Activated B cell treated with CpG ODN at 0.5 μM for 24 hours (primary cell): ENCODE results near the gene TCEA2. TPM values are rescaled to one million over a fixed set of nuclear protein-coding genes. Genes with fewer than 3 reads are reported as not detected.

ENCODE experiments used
- ATAC-seq: fragments of 200-7000 bp; cut with Tn5 transposase; one replicate; pipeline ENCODE4 v1.10.0; 2021; ENCODE audit warnings: low read depth, mild to moderate bottlenecking, moderate library complexity
- CTCF ChIA-PET: fragments of 350-600 bp; sonication (Branson Sonifier 250); formaldehyde crosslinking; loops from one replicate; lab custom pipeline; 2021; ENCODE audit warnings: antibody characterized with exemption; lab: Charles Lee
- POLR2A ChIA-PET: fragments of 350-600 bp; sonication (Branson Sonifier 250); formaldehyde crosslinking; loops from one replicate; lab custom pipeline; 2021; ENCODE audit warnings: antibody characterized with exemption; lab: Charles Lee
- DNase-seq: peaks from one replicate; pipeline ENCODE4 v3.0.0; 2022
- H3K27ac Mint-ChIP-seq: one replicate; pipeline ENCODE4 v1.8.0; 2020; ENCODE audit warnings: mixed read lengths
- H3K27me3 Mint-ChIP-seq: one replicate; pipeline ENCODE4 v1.8.0; 2021; ENCODE audit warnings: mixed read lengths
- H3K36me3 Mint-ChIP-seq: one replicate; pipeline ENCODE4 v1.8.0; 2021; ENCODE audit warnings: low read depth, mixed read lengths
- H3K4me1 Mint-ChIP-seq: one replicate; pipeline ENCODE4 v1.8.0; 2021; ENCODE audit warnings: mixed read lengths
- H3K4me3 Mint-ChIP-seq: one replicate; pipeline ENCODE4 v1.8.0; 2020; ENCODE audit warnings: mild to moderate bottlenecking, mixed read lengths
- H3K9me3 Mint-ChIP-seq: one replicate; pipeline ENCODE4 v1.8.0; 2020; ENCODE audit warnings: mixed read lengths
- intact Hi-C: fragments of 100-400 bp; cut with micrococcal nuclease; formaldehyde crosslinking; loops from one replicate; pipeline ENCODE4 v1.15.1; 2024
- total RNA-seq: library from RNA; stranded (reverse); gene quantifications from 2 replicates; pipeline ENCODE4 v1.2.3, GENCODE V29; 2022
- TF ChIP-seq, protein P1 (sequence below): fragments of 200-600 bp; IDR thresholded peaks from one replicate; pipeline ENCODE4 v1.8.0; 2022; ENCODE audit warnings: antibody characterized with exemption, mild to moderate bottlenecking

The TCEA2 gene
- total RNA-seq, 1 donor from 2014 or later = 20.3 TPM

DNA sequence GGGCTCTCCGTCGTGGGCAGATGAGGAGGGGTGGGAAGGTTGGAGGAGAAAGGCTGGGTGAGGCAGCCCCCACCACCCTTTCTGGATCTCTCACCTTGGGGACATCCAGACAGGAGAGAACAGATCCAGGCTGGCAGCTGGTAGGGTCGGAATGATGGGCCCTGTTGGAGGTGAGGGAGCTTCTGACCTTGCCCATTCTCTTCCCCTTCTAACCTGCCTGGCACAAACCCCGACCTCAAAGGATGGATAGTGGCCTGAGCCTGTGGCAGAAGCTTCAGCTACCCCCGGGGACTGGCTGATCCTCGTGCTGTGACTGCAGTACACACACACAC lies 50.4 kb downstream of the TCEA2 start:
- Mint-ChIP-seq H3K4me1 (peaks cover 18% of the 10 kb centered on the region), H3K9me3 (no peaks in the 10 kb centered on the region), H3K27me3 (no peaks in the 10 kb centered on the region), H3K36me3 (no peaks in the 10 kb centered on the region), H3K27ac (no peak overlapping the region), H3K4me3 (no peak overlapping the region)
- DNase-seq (no peak), ATAC-seq (no peak)
- TF ChIP-seq, protein P1, sequence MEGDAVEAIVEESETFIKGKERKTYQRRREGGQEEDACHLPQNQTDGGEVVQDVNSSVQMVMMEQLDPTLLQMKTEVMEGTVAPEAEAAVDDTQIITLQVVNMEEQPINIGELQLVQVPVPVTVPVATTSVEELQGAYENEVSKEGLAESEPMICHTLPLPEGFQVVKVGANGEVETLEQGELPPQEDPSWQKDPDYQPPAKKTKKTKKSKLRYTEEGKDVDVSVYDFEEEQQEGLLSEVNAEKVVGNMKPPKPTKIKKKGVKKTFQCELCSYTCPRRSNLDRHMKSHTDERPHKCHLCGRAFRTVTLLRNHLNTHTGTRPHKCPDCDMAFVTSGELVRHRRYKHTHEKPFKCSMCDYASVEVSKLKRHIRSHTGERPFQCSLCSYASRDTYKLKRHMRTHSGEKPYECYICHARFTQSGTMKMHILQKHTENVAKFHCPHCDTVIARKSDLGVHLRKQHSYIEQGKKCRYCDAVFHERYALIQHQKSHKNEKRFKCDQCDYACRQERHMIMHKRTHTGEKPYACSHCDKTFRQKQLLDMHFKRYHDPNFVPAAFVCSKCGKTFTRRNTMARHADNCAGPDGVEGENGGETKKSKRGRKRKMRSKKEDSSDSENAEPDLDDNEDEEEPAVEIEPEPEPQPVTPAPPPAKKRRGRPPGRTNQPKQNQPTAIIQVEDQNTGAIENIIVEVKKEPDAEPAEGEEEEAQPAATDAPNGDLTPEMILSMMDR = no peak
- intact Hi-C loops = no loop called here
- ChIA-PET POLR2A (no interaction called here), CTCF (no interaction called here)

- DNase-seq (no peak), ATAC-seq (no peak)
- CTCF ChIA-PET = no interaction called here
- POLR2A ChIA-PET = no interaction called here
- TF ChIP-seq, protein P1 = no peak
- Mint-ChIP-seq H3K4me3 (no peak overlapping the region), H3K27ac (no peak overlapping the region), H3K4me1 (peaks cover 13% of the 10 kb centered on the region), H3K27me3 (no peaks in the 10 kb centered on the region), H3K9me3 (no peaks in the 10 kb centered on the region), H3K36me3 (no peaks in the 10 kb centered on the region)
- intact Hi-C loops = no loop called here
These were observed 50.9 kb downstream of the TCEA2 start for GRCh38 chr20:64113796-64114355.

DNA sequence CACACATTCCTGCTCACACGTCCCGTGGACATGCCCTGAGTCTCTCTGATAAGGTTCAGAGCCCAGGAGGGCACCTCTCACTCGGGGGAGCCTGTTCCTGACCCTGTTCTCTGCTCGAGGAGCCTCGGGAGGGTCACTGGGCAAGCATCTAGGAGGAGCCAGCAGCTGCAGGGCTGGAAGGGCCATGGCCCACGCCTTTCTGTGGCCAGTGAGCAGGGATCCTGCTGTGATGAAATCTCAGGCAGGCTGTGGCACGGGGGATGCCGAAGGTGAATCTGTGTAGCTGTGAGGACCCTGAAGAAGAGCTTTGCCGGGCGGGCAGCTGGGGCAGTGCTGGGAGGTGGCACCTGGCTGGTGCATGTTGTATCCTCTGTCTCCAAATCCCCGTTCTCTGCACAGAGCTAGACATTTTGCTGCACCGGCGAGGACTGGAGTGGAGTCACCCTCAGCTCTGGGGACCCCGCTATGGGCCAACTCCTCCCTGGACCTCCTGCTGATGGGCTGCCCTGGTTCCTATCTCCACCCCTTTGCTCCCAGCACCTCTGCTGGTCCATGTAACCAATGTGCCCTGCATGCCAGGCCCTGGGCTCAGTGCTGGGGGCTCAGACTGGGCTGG lies 51.5 kb downstream of the TCEA2 start:
- no peak for DNase-seq
- CTCF ChIA-PET = no interaction called here

GRCh38 chr20:64115171-64115911 lies 52.3 kb downstream of the TCEA2 start:
- TF ChIP-seq, protein P1 = no peak
- Mint-ChIP-seq H3K9me3 (no peaks in the 10 kb centered on the region), H3K27me3 (no peaks in the 10 kb centered on the region), H3K27ac (no peak overlapping the region), H3K4me1 (peaks cover 17% of the 10 kb centered on the region), H3K4me3 (no peak overlapping the region), H3K36me3 (no peaks in the 10 kb centered on the region)
- intact Hi-C loops = no loop called here
- ATAC-seq (no peak), DNase-seq (no peak)
- ChIA-PET CTCF (interaction anchor here (1.0 kb wide), 1 partner anchor 32 kb away, joined by 4 read pairs; the partner anchor contains the start of gene LKAAEAR1), POLR2A (no interaction called here)

More for the DNA sequence above, 51.5 kb downstream of the TCEA2 start:
- POLR2A ChIA-PET = no interaction called here
- no peak overlapping the region for H3K4me3 Mint-ChIP-seq
- TF ChIP-seq, protein P1 = no peak
- H3K27me3 Mint-ChIP-seq = no peaks in the 10 kb centered on the region
- ATAC-seq = no peak
- intact Hi-C loops = no loop called here
- H3K9me3 Mint-ChIP-seq = no peaks in the 10 kb centered on the region
- H3K27ac Mint-ChIP-seq = no peak overlapping the region
- H3K4me1 Mint-ChIP-seq = peaks cover 11% of the 10 kb centered on the region
- no peaks in the 10 kb centered on the region for H3K36me3 Mint-ChIP-seq

DNA sequence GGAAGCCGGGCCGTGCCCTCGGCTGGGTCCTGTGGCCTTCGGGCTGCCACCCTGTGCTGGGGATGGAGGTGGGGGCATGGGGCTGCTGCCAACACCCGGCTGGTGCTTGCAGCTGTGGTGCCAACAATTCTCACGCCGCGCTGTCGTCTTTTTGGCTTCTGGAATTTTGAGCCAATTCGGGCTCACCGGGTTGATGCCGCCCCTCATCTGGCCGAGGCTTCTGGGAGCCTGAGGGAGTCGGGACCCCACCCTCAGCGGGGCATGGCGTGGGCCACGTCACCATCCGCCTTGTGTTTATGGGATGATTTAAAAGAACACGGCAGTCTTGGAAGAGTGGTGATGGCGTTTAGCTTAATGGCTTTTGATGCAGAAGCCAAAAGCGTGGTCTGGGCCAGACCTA lies 53.0 kb downstream of the TCEA2 start:
- DNase-seq = no peak
- CTCF ChIA-PET = interaction anchor here (1.0 kb wide), 1 partner anchor 32 kb away, joined by 4 read pairs; the partner anchor contains the start of gene LKAAEAR1
- H3K4me1 Mint-ChIP-seq = peaks cover 20% of the 10 kb centered on the region
- TF ChIP-seq, protein P1 = no peak
- H3K9me3 Mint-ChIP-seq = no peaks in the 10 kb centered on the region
- POLR2A ChIA-PET = no interaction called here
- H3K36me3 Mint-ChIP-seq = no peaks in the 10 kb centered on the region
- no peak overlapping the region for H3K27ac Mint-ChIP-seq
- no peak overlapping the region for H3K4me3 Mint-ChIP-seq
- ATAC-seq = no peak
- no peaks in the 10 kb centered on the region for H3K27me3 Mint-ChIP-seq
- intact Hi-C loops = no loop called here
